Nephron progenitor cell (in vitro differentiated cells): ENCODE measurements around the gene SP140L.
"Not testable (repeated sequence)": the region's sequence is repeated elsewhere in the genome, so short reads cannot be mapped to it uniquely, and the experiment has no call there.

Experiments used
- DNase-seq: peaks from one replicate; pipeline ENCODE4 v3.0.0; 2021
- H3K27ac Mint-ChIP-seq: 2 replicates; pipeline ENCODE4 v1.8.0; 2021; ENCODE audit warnings: mild to moderate bottlenecking, moderate library complexity, mixed read lengths
- H3K27me3 Mint-ChIP-seq: 2 replicates; pipeline ENCODE4 v1.8.0; 2021; ENCODE audit warnings: mild to moderate bottlenecking, low read depth, mixed read lengths; ENCODE audit not compliant: poor library complexity
- H3K36me3 Mint-ChIP-seq: 2 replicates; pipeline ENCODE4 v1.8.0; 2021; ENCODE audit warnings: low read depth, mixed read lengths
- H3K4me1 Mint-ChIP-seq: 2 replicates; pipeline ENCODE4 v1.8.0; 2021; ENCODE audit warnings: mixed read lengths
- H3K4me3 Mint-ChIP-seq: 2 replicates; pipeline ENCODE4 v1.8.0; 2021; ENCODE audit warnings: mild to moderate bottlenecking, moderate library complexity, mixed read lengths
- H3K9me3 Mint-ChIP-seq: 2 replicates; pipeline ENCODE4 v1.8.0; 2021; ENCODE audit warnings: mild to moderate bottlenecking, moderate library complexity, mixed read lengths
- TF ChIP-seq, protein P1 (sequence below): fragments of 200-600 bp; sonication (generic); IDR thresholded peaks from 2 replicates; pipeline ENCODE4 v1.5.0; 2021; ENCODE audit warnings: antibody characterized with exemption

The SP140L gene

DNA sequence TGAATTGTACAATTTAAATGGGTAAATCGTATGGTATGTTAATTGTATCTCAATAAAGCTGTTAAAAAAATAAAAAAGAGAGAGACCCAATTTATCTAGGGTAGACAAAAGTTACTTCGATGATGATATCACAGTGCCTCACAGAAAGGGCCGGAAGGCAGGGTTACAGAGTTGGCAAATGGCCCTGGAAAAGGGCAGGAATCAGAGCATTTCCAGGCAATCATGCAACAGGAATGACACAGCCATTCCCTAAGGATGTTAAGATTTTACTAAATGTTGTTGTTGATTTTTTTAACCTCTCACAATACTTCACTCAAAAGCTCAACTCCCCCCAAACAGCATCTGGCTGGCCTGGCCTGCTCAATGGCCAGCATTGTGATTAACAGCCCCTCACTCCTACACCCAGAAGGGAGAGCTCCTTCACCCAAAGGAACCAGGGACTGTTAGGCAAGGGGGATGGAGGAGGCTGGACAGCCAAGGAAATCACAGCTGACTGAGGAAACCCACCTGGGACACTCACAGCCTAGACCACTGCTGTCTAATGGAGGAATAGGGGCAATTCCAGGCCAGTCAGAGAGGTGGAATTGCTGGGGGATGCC lies 81.3 kb downstream of the SP140L start:
- no peaks in the 10 kb centered on the region for H3K36me3 Mint-ChIP-seq
- TF ChIP-seq, protein P1, sequence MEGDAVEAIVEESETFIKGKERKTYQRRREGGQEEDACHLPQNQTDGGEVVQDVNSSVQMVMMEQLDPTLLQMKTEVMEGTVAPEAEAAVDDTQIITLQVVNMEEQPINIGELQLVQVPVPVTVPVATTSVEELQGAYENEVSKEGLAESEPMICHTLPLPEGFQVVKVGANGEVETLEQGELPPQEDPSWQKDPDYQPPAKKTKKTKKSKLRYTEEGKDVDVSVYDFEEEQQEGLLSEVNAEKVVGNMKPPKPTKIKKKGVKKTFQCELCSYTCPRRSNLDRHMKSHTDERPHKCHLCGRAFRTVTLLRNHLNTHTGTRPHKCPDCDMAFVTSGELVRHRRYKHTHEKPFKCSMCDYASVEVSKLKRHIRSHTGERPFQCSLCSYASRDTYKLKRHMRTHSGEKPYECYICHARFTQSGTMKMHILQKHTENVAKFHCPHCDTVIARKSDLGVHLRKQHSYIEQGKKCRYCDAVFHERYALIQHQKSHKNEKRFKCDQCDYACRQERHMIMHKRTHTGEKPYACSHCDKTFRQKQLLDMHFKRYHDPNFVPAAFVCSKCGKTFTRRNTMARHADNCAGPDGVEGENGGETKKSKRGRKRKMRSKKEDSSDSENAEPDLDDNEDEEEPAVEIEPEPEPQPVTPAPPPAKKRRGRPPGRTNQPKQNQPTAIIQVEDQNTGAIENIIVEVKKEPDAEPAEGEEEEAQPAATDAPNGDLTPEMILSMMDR: no peak
- no peak overlapping the region for H3K27ac Mint-ChIP-seq
- no peak overlapping the region for H3K4me3 Mint-ChIP-seq
- H3K4me1 Mint-ChIP-seq: peaks cover 5% of the 10 kb centered on the region
- no peak for DNase-seq
- H3K27me3 Mint-ChIP-seq: peaks cover 57% of the 10 kb centered on the region
- no peaks in the 10 kb centered on the region for H3K9me3 Mint-ChIP-seq

DNA sequence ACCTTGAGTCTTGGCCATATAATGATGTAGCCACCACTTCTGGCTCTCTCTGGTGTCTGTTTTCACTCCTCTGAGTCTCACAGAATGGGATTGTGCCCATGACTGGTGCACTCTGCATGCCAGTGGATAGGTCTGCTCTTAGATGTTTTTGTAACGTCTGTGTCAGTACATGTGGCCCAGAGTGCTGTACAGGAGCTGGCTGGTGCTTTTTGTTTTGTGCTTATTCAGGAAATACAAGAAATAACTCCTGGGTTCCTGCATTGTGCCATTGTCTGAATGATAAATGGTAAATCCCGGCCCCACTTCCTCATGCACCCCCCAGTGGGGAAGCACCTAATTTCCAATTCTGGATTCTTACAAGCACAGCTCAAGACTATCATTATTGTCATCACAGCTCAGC lies 82.3 kb downstream of the SP140L start:
- H3K9me3 Mint-ChIP-seq, H3K4me3 Mint-ChIP-seq, DNase-seq, H3K27ac Mint-ChIP-seq, H3K4me1 Mint-ChIP-seq, H3K36me3 Mint-ChIP-seq: not testable (repeated sequence)
- H3K27me3 Mint-ChIP-seq: peaks cover 65% of the 10 kb centered on the region

DNA sequence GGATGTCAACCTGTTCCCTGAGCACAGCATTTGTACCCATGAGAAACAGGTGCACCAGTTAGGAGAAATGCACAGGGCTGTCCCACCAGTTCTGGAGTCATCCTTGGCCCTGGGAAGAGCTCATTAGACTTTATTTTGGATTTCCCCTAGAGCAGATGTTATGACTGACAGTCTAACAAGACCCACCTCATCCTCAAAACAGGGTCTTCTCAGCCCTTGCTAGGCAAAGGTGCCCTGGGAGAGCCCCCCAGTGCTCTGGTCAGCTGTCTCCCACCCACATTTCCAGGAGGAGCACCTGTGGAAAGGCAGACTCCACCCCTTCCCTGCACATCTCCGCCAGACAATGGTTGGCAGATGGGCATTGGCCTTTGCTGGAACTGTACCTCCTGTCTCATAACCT lies 83.3 kb downstream of the SP140L start:
- Mint-ChIP-seq H3K27ac (no peak overlapping the region), H3K27me3 (peaks cover 69% of the 10 kb centered on the region)

DNA sequence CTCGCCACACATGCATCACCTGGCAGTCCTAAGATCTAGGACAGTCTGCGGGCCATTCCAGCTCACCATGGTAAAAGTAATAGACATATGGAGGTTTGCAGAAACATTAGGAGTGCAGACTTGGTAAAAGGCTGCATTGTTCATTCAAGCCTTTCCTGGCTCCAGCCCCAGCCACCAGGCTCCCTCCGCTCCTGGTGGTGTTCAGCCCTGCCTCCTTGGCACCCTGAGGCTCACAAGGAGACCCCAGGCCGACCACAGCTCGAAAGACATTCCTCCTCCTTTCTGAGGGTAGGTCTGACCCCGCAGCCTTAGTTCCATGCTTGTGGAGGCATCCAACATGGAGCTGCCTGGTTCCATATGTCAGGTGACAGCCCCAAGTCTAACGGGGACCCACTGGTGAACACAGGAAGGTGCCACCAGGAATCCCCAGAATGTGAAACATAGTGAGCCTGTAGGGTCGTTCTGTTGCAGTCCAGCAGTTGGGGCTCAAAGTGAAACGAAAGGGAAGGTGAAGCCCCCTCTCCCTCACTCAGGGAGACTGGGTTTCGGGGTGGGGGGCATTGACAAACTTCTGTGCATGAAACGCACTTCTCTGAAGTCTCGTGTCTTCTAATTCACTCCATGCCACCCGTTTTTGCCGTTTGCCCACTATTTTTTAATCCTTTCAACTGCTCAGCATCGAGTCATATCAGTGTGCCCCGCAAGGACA lies 84.0 kb downstream of the SP140L start:
- Mint-ChIP-seq H3K27me3 (peaks cover 72% of the 10 kb centered on the region), H3K4me1 (peaks cover 5% of the 10 kb centered on the region), H3K27ac (no peak overlapping the region), H3K36me3 (no peaks in the 10 kb centered on the region), H3K9me3 (no peaks in the 10 kb centered on the region), H3K4me3 (peak overlapping the region; percentile 87)
- TF ChIP-seq, protein P1: no peak
- no peak for DNase-seq

More for the DNA sequence above, 83.3 kb downstream of the SP140L start:
- Mint-ChIP-seq H3K4me3 (no peak overlapping the region), H3K9me3 (no peaks in the 10 kb centered on the region), H3K36me3 (no peaks in the 10 kb centered on the region), H3K4me1 (peaks cover 5% of the 10 kb centered on the region)
- TF ChIP-seq, protein P1: no peak
- no peak for DNase-seq

DNA sequence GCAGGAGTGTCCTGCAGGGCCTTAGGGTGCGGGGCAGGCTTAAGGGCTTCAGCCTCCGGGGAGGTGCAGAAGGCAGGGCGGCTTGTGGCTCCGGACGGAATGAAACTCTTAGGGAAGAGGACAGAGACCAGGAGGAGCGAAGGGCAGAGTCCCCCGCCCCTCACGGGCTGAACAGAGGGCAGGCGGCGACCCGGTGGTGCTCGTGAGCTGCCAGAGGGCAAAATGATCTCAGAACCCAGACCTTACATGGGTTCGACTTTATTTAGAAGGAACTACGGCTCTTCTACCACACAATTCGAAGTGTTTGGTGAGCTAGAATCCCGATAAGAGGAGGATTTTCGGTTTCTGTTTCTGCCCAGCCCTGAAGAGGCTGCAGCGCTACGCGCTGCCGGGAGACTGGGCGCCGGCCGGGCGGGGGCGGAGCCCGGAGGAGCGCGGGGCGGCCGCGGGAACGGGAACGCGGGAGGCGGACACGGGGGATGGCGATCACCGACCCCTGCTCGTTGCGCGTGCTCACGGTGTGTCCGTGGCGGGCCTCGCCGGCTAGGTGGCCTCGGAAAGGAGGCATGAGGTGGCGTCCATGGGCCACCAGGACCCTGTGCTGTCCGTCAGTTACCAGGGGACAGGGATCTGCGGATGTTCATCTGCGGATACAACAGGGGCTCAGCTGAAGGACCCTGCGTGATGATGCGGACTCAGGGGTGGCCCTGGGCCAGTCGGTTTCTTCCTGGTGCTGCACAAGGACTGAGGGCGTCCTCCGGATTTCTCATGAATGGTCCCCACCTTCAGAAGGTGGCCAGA lies 84.8 kb downstream of the SP140L start:
- H3K9me3 Mint-ChIP-seq: no peaks in the 10 kb centered on the region
- H3K4me3 Mint-ChIP-seq: peak overlapping the region; percentile 87
- H3K4me1 Mint-ChIP-seq: peaks cover 11% of the 10 kb centered on the region
- TF ChIP-seq, protein P1: no peak
- H3K27ac Mint-ChIP-seq: no peak overlapping the region
- DNase-seq: peak; percentile 72
- H3K36me3 Mint-ChIP-seq: no peaks in the 10 kb centered on the region
- peaks cover 72% of the 10 kb centered on the region for H3K27me3 Mint-ChIP-seq

DNA sequence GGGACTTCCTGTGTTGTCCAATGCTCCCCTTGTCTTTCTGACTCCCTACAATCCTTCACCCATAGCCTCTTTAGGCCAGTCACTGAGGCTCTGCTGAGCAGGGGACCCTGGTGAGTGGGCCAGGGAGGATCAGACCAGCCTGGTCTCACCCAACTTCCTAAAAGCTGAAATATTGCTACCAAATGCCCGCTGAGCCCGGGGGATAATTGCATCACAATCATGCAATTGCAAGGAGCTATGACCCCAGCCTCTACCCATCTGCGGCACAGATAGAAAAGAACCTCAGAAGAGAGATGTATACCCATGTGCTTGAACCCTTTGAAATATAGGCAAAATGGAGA lies 85.3 kb downstream of the SP140L start:
- Mint-ChIP-seq H3K27me3 (peaks cover 71% of the 10 kb centered on the region), H3K27ac (no peak overlapping the region), H3K9me3 (no peaks in the 10 kb centered on the region)

More for the DNA sequence above, 85.3 kb downstream of the SP140L start:
- TF ChIP-seq, protein P1: no peak
- Mint-ChIP-seq H3K36me3 (no peaks in the 10 kb centered on the region), H3K4me3 (peak overlapping the region; percentile 87), H3K4me1 (peaks cover 11% of the 10 kb centered on the region)
- DNase-seq: no peak
